Panc1 (cell line): ENCODE data around the gene HES3. TPM values are rescaled to one million over a fixed set of nuclear protein-coding genes. Genes with fewer than 3 reads are reported as not detected.
A peak's percentile ranks its signal among the peaks of the same experiment; 100 is the strongest.

Experiments used
- ATAC-seq: fragments of 200-7000 bp; cut with Tn5 transposase; 2 replicates; pipeline ENCODE4 v1.9.1; 2020; ENCODE audit warnings: mild to moderate bottlenecking, moderate library complexity
- BruUV-seq: library from RNA; stranded (reverse); fragments of 400-500 nt; replicated peaks from 2 replicates; lab custom pipeline; 2021; lab: Mats Ljungman, UMichigan
- CTCF ChIA-PET: fragments of 300-600 bp; sonication (Branson Sonifier 250); formaldehyde crosslinking; loops from one replicate; lab custom pipeline; 2022; ENCODE audit warnings: antibody characterized with exemption; lab: Charles Lee
- POLR2A ChIA-PET: fragments of 300-600 bp; sonication (Branson Sonifier 250); formaldehyde crosslinking; loops from one replicate; lab custom pipeline; 2022; ENCODE audit warnings: antibody characterized with exemption; lab: Charles Lee
- DNase-seq: peaks from one replicate; pipeline ENCODE4 v3.0.0-alpha.2; 2010; ENCODE audit warnings: low read depth, low spot score
- H3K27ac ChIP-seq: 2 replicates; pipeline ENCODE4 v1.5.1; 2011; ENCODE audit warnings: mild to moderate bottlenecking, low read length, inconsistent platforms
- H3K27me3 ChIP-seq: fragments of 200-500 bp; sonication (Bioruptor generic); 2 replicates; pipeline ENCODE4 v1.6.0; 2014; ENCODE audit warnings: low read length, inconsistent platforms; ENCODE audit not compliant: control insufficient read depth, insufficient read depth
- H3K36me3 ChIP-seq: fragments of 200-500 bp; sonication (Bioruptor generic); 2 replicates; pipeline ENCODE4 v1.5.1; 2014; ENCODE audit warnings: inconsistent platforms, mild to moderate bottlenecking, low read length, moderate library complexity; ENCODE audit not compliant: control insufficient read depth, insufficient read depth
- H3K4me1 ChIP-seq: 2 replicates; pipeline ENCODE4 v1.5.1; 2011; ENCODE audit warnings: inconsistent platforms, mild to moderate bottlenecking, low read length, moderate library complexity; ENCODE audit not compliant: control insufficient read depth, insufficient read depth
- H3K4me3 ChIP-seq, 2 experiments: 2 replicates each; pipeline ENCODE4 v1.5.1; 2011 to 2012; ENCODE audit warnings: low read depth in 2 of 2, low read length in 2 of 2, mild to moderate bottlenecking in 2 of 2, inconsistent platforms in 1 of 2, moderate library complexity in 1 of 2
- H3K9me3 ChIP-seq: fragments of 200-500 bp; sonication (Bioruptor generic); 2 replicates; pipeline ENCODE4 v1.5.1; 2014; ENCODE audit warnings: low read depth, mild to moderate bottlenecking, inconsistent platforms, low read length, moderate library complexity; ENCODE audit not compliant: control insufficient read depth, insufficient read depth
- POLR2AphosphoS5 ChIP-seq: IDR thresholded peaks from 2 replicates; pipeline ENCODE4 v1.6.1; 2012; ENCODE audit warnings: mild to moderate bottlenecking, low read depth, low read length, moderate library complexity
- SIN3A ChIP-seq: IDR thresholded peaks from 2 replicates; pipeline ENCODE4 v1.6.1; 2012; ENCODE audit warnings: low read depth, mild to moderate bottlenecking, low read length, moderate library complexity, borderline replicate concordance; ENCODE audit not compliant: insufficient read depth
- TCF7L2 ChIP-seq: IDR thresholded peaks from 2 replicates; pipeline ENCODE4 v1.6.1; 2011; ENCODE audit warnings: mild to moderate bottlenecking, low read depth, low read length, inconsistent platforms
- in situ Hi-C: cut with HindIII; loops from 2 replicates; pipeline ENCODE4 v1.10.0; 2016; ENCODE audit warnings: low sequenced_read_pairs, low pct_unique_long_range_greater_than_20kb
- intact Hi-C: fragments of 100-400 bp; cut with micrococcal nuclease; formaldehyde crosslinking; loops from one replicate; pipeline ENCODE4 v1.10.0; 2022; ENCODE audit not compliant: unreplicated experiment
- total RNA-seq: library from RNA; stranded (reverse); gene quantifications from one replicate; pipeline ENCODE4 v1.2.1, GENCODE V29; 2021; ENCODE audit not compliant: unreplicated experiment
- TF ChIP-seq, protein P1 (sequence below): fragments of 450-650 bp; IDR thresholded peaks from 2 replicates; pipeline ENCODE4 v1.5.1; 2017; ENCODE audit warnings: mild to moderate bottlenecking
- TF ChIP-seq, protein P2 (sequence below), 2 experiments: IDR thresholded peaks; 2 replicates each; pipeline ENCODE4 v1.6.1; 2011 to 2012; ENCODE audit warnings: low read depth in 2 of 2, control low read depth in 1 of 2, low read length in 1 of 2, mild to moderate bottlenecking in 1 of 2, moderate library complexity in 1 of 2; ENCODE audit not compliant: insufficient read depth in 1 of 2

HES3 gene
- total RNA-seq, 1 experiment from 2014 or later: not detected

DNA sequence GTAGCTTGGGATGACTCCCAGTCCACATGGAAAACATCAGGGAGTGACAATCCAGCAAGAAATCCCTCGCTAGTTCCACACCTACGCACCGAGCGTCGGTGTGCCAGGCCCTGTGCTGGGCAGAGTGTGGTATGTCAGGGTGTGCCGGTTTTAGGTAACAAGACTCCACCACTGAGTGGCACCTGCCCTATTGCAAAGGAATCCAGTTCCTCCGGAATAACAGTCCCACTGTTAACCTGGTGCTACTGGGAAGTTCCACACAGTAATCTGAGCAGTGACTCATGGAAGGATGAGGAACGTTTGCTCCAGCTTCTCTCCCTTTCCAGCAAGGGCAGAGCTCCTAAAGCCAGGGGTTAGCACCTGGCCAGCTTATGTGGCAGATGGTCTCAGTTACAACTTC lies 23.7 kb upstream of the HES3 start:
- H3K4me1 ChIP-seq: peaks cover 14% of the 10 kb centered on the region
- no peak for DNase-seq
- H3K9me3 ChIP-seq: no peaks in the 10 kb centered on the region
- intact Hi-C loops (no loop called here), in situ Hi-C loops (no loop called here)
- H3K4me3 ChIP-seq: no peak overlapping the region
- ChIA-PET POLR2A (no interaction called here), CTCF (interaction anchor here (0.6 kb wide), 1 partner anchor 10 kb away, joined by 4 read pairs; no protein-coding TSS in a partner anchor)
- H3K27me3 ChIP-seq: no peaks in the 10 kb centered on the region
- 0 out of 2 replicates have a peak, but pooled peaks cover 6% of the 10 kb centered on the region for H3K36me3 ChIP-seq
- no peak; the same call in 1 of the 2 replicates for TF ChIP-seq POLR2AphosphoS5
- TF ChIP-seq, protein P1, sequence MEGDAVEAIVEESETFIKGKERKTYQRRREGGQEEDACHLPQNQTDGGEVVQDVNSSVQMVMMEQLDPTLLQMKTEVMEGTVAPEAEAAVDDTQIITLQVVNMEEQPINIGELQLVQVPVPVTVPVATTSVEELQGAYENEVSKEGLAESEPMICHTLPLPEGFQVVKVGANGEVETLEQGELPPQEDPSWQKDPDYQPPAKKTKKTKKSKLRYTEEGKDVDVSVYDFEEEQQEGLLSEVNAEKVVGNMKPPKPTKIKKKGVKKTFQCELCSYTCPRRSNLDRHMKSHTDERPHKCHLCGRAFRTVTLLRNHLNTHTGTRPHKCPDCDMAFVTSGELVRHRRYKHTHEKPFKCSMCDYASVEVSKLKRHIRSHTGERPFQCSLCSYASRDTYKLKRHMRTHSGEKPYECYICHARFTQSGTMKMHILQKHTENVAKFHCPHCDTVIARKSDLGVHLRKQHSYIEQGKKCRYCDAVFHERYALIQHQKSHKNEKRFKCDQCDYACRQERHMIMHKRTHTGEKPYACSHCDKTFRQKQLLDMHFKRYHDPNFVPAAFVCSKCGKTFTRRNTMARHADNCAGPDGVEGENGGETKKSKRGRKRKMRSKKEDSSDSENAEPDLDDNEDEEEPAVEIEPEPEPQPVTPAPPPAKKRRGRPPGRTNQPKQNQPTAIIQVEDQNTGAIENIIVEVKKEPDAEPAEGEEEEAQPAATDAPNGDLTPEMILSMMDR: no peak
- no peak for TF ChIP-seq SIN3A
- TF ChIP-seq, protein P2, sequence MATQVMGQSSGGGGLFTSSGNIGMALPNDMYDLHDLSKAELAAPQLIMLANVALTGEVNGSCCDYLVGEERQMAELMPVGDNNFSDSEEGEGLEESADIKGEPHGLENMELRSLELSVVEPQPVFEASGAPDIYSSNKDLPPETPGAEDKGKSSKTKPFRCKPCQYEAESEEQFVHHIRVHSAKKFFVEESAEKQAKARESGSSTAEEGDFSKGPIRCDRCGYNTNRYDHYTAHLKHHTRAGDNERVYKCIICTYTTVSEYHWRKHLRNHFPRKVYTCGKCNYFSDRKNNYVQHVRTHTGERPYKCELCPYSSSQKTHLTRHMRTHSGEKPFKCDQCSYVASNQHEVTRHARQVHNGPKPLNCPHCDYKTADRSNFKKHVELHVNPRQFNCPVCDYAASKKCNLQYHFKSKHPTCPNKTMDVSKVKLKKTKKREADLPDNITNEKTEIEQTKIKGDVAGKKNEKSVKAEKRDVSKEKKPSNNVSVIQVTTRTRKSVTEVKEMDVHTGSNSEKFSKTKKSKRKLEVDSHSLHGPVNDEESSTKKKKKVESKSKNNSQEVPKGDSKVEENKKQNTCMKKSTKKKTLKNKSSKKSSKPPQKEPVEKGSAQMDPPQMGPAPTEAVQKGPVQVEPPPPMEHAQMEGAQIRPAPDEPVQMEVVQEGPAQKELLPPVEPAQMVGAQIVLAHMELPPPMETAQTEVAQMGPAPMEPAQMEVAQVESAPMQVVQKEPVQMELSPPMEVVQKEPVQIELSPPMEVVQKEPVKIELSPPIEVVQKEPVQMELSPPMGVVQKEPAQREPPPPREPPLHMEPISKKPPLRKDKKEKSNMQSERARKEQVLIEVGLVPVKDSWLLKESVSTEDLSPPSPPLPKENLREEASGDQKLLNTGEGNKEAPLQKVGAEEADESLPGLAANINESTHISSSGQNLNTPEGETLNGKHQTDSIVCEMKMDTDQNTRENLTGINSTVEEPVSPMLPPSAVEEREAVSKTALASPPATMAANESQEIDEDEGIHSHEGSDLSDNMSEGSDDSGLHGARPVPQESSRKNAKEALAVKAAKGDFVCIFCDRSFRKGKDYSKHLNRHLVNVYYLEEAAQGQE (IDR thresholded peaks at IDR 0.05; ENCODE audit: insufficient read depth in 1 of 2, low read depth in 2 of 2, low read length in 1 of 2): no peak
- TF ChIP-seq TCF7L2: no peak
- no TSS peak for BruUV-seq
- 0 out of 2 replicates have a peak, but pooled peaks have one; percentile 11 for ATAC-seq
- 0 out of 2 replicates have a peak overlapping the region, but pooled peaks have one; percentile 29 for H3K27ac ChIP-seq

DNA sequence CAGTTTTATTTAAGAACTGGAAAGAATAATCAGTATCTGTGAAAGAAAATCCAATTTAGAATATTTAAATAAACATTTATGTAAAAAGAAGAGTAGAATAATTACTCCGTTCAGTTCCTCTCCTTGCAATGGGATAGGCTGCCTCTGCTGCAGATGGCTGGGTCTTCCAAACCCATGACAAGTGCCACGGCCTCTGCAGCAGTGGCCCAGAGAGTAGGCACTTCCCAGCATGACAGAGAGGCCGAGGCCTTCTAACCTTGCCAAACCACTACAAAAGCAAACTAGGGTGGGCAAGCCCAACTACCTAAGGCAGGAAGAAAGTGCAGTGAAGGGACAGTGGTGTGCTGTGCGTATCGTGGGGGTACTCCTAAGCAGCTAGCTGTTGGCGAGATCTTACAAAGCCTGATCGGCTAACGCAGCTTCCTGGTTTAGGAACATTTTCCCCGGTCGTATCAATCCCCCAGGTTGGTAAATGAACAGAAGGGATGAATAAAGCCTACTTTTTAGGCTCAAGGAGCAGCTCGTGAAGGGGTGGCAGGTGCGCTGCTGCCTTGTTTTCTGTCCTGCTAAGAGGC lies 22.7 kb upstream of the HES3 start:
- Histone ChIP-seq H3K27ac (no peak overlapping the region), H3K9me3 (no peaks in the 10 kb centered on the region), H3K4me3 (no peak overlapping the region), H3K36me3 (0 out of 2 replicates have a peak, but pooled peaks cover 6% of the 10 kb centered on the region), H3K27me3 (no peaks in the 10 kb centered on the region), H3K4me1 (peaks cover 14% of the 10 kb centered on the region)
- intact Hi-C loops: no loop called here
- DNase-seq (no peak), ATAC-seq (no peak)
- peak; percentile 58 for TF ChIP-seq POLR2AphosphoS5
- TF ChIP-seq, protein P2 (IDR thresholded peaks at IDR 0.05; ENCODE audit: insufficient read depth in 1 of 2, low read depth in 2 of 2, low read length in 1 of 2): no peak
- in situ Hi-C loops: no loop called here
- ChIA-PET CTCF (interaction anchor here (0.5 to 0.6 kb wide), 2 partner anchors 9 to 12 kb away, joined by 3 read pairs; no protein-coding TSS in a partner anchor), POLR2A (no interaction called here)
- no TSS peak for BruUV-seq
